HG03558 (cell line): ENCODE data around the gene LBHD1.
"Not testable (repeated sequence)": the region's sequence is repeated elsewhere in the genome, so short reads cannot be mapped to it uniquely, and the experiment has no call there.

Experiments
- ATAC-seq: cut with Tn5 transposase; IDR thresholded peaks from one replicate; pipeline ENCODE4 v1.9.1; 2021; ENCODE audit warnings: moderate number of reproducible peaks; ENCODE audit not compliant: unreplicated experiment; ENCODE audit errors: extremely low read depth

LBHD1 gene

GRCh38 chr11:62694455-62695167 is 22.5 kb upstream of the LBHD1 start:
- ATAC-seq, result no peak

GRCh38 chr11:62693624-62694023 is 21.6 kb upstream of the LBHD1 start:
- not testable (repeated sequence) for ATAC-seq

GRCh38 chr11:62689421-62690183 is 17.5 kb upstream of the LBHD1 start, which contains the start of gene LRRN4CL:
Gene LRRN4CL, minus strand, starts transcription at chr11:62689530. Its CDS starts 1,022 bp downstream, at chr11:62688508.
- no peak for ATAC-seq

GRCh38 chr11:62688491-62688890 is 16.4 kb upstream of the LBHD1 start:
- no peak for ATAC-seq

GRCh38 chr11:62687508-62688396 is 15.7 kb upstream of the LBHD1 start:
- no peak for ATAC-seq

- ATAC-seq, result no peak
Observed at GRCh38 chr11:62682518-62682917, 10.5 kb upstream of the LBHD1 start.

- no peak for ATAC-seq
Observed at GRCh38 chr11:62680825-62681240, 8.8 kb upstream of the LBHD1 start.

- ATAC-seq, result no peak
Observed at GRCh38 chr11:62678770-62679696, 7.0 kb upstream of the LBHD1 start, which contains the start of gene UBXN1. Gene UBXN1, minus strand, starts transcription at chr11:62679073. Its CDS starts 150 bp downstream, at chr11:62678923.

- ATAC-seq, result no peak
Observed at GRCh38 chr11:62678433-62678769, 6.3 kb upstream of the LBHD1 start.

GRCh38 chr11:62677714-62678113 is 5.6 kb upstream of the LBHD1 start:
- no peak for ATAC-seq

GRCh38 chr11:62677156-62677555 is 5.1 kb upstream of the LBHD1 start:
- ATAC-seq, result no peak

- ATAC-seq, result no peak
Observed at GRCh38 chr11:62676698-62677097, 4.6 kb upstream of the LBHD1 start.

- not testable (repeated sequence) for ATAC-seq
Observed at GRCh38 chr11:62675415-62675814, 3.3 kb upstream of the LBHD1 start.

GRCh38 chr11:62673196-62673525 is 1.1 kb upstream of the LBHD1 start:
- ATAC-seq, result no peak

- no peak for ATAC-seq
Observed at GRCh38 chr11:62671236-62671607, 845 bp downstream of the LBHD1 start.

- ATAC-seq, result no peak
Observed at GRCh38 chr11:62669420-62670161, 2.5 kb downstream of the LBHD1 start.

- no peak for ATAC-seq
Observed at GRCh38 chr11:62667460-62667859, 4.6 kb downstream of the LBHD1 start.

- ATAC-seq, result no peak
Observed at GRCh38 chr11:62666259-62666926, 5.7 kb downstream of the LBHD1 start.
